Coronary artery (tissue), 2 donors: ENCODE results near the gene RPS5.
"Not testable (repeated sequence)": the region's sequence is repeated elsewhere in the genome, so short reads cannot be mapped to it uniquely, and the experiment has no call there.

Experiments used
- DNase-seq: peaks from one replicate; pipeline ENCODE4 v3.0.0-alpha.2; 2017; ENCODE audit warnings: low spot score
- H3K27ac ChIP-seq, 2 donors: fragments of 200-600 bp; sonication (generic); one replicate each; pipeline ENCODE4 v1.5.1; 2016 to 2019
- H3K4me3 ChIP-seq: fragments of 200-600 bp; sonication (generic); 2 replicates; pipeline ENCODE4 v1.5.1; 2016; ENCODE audit warnings: mild to moderate bottlenecking, moderate library complexity
- TF ChIP-seq, protein P1 (sequence below): fragments of 200-600 bp; sonication (generic); IDR thresholded peaks from one replicate; pipeline ENCODE4 v1.5.1; 2019; ENCODE audit warnings: antibody characterized with exemption

The RPS5 gene

DNA sequence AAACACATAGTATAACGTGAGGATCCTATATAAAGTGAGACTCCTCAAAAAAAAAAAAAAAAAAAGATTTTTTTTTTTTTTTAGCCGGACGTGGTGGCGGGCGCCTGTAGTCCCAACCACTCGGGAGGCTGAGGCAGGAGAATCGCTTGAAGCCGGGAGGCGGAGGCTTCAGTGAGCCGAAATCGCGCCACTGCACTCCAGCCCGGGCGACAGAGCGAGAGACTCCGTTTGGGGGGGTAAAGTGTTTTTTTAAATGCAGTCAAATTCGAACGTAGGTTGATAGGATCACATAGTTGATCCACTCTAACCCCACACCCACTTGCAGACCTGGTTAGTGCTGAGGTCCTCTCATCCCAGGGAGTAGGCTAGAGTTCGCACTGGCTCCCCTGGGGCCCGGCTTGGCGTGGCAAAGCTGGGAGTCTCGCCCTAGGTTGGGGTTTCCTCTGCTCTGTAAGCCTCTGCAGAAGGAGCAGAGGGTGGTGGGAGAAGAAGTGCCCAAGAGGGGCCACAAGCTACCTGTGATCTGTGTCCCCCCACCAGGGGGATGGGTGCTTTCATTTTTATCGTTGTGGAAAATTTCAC lies 14.9 kb downstream of the RPS5 start:
- Histone ChIP-seq H3K27ac (peak overlapping the region in 1 of 2 donors; percentile 21), H3K4me3 (peak overlapping the region; percentile 72)
- TF ChIP-seq, protein P1, sequence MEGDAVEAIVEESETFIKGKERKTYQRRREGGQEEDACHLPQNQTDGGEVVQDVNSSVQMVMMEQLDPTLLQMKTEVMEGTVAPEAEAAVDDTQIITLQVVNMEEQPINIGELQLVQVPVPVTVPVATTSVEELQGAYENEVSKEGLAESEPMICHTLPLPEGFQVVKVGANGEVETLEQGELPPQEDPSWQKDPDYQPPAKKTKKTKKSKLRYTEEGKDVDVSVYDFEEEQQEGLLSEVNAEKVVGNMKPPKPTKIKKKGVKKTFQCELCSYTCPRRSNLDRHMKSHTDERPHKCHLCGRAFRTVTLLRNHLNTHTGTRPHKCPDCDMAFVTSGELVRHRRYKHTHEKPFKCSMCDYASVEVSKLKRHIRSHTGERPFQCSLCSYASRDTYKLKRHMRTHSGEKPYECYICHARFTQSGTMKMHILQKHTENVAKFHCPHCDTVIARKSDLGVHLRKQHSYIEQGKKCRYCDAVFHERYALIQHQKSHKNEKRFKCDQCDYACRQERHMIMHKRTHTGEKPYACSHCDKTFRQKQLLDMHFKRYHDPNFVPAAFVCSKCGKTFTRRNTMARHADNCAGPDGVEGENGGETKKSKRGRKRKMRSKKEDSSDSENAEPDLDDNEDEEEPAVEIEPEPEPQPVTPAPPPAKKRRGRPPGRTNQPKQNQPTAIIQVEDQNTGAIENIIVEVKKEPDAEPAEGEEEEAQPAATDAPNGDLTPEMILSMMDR, result no peak
- peak; percentile 72 for DNase-seq

DNA sequence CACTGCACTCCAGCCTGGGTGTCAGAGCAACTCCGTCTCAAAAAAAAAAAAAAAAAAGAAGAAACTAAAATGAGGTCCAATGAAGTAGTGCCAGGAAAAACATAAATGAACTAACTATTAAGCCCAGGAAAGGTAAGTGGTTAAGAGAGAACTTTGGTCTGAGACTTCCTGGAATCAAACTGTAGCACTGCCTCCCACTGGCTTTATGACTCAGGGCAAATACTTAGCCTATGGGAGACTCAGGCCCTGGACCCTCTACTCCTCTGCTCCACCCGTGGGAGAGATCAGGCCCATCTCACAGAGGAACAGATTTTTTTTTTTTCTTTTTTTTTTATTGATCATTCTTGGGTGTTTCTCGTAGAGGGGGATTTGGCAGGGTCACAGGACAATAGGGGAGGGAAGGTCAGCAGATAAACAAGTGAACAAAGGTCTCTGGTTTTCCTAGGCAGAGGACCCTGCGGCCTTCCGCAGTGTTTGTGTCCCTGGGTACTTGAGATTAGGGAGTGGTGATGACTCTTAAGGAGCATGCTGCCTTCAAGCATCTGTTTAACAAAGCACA lies 16.9 kb downstream of the RPS5 start:
- not testable (repeated sequence) for H3K4me3 ChIP-seq, H3K27ac ChIP-seq, DNase-seq

DNA sequence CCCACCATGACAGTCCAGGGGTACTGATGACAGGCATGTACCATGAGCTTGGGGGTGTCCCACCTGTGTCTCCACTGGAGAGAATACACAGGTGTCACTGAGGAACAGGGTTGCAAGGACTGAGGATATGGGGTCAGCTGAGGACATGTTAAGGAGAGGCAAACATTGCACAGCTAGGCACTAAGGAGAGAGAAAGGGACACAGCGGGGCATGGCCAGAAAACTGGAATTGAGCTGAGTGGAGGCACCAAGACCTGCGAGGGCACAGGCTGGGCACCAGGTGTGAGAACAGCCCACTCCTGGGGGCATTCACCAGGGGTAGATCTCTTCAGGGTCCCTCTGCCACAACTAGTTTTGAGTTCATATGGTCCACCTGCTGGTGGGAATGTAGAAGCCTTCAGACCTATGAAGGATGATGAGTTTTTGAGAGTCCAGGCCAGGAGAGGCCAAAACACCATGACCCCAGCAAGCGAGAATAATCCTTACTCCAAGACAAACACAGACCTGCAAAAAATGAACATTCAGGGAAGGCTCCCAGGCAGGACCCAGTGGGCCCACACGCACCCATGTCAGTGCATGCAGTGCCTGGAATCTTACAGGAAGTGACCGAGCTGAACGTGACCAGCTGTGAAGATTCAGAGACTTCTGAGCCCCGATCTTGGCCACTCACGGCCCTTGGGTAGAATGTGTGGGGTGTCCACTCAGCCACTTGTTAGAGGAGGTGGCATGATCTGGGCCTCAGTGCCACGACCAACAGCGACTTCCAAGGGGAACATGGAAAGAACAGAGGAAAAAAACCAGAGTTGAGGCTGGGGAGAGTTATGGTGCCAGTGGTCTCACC lies 20.0 kb downstream of the RPS5 start:
- peak overlapping the region; percentile 90 for H3K4me3 ChIP-seq
- peak overlapping the region in 1 of 2 donors; percentile 90 for H3K27ac ChIP-seq
- TF ChIP-seq, protein P1, result no peak
- DNase-seq, result no peak

DNA sequence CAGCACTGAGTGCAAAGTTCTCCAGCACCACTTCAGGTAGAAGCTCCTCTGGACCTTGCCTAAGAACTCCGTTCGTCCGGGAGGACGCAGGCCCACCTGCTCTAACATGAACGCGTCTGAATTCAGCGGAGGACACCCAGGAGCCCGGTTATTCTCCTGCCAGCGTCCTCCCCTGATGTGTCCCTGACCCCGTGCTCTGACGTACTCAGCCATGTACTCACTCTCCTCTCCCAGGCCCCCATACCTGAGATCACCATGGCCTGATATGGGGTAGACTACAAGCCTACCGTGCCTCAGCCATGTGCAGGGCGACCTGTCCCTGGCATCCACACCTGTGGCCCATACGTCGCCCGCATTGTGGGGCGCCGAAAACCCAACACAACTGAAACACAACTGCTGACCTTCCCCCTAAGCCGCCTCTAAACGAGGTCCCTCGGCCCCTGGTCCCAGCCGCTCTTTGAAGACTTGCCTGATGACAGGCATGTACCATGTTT lies 20.6 kb downstream of the RPS5 start:
- DNase-seq, result no peak
- H3K27ac ChIP-seq, result peak overlapping the region; percentile 73 to 90
- peak overlapping the region; percentile 90 for H3K4me3 ChIP-seq
- TF ChIP-seq, protein P1, result no peak

DNA sequence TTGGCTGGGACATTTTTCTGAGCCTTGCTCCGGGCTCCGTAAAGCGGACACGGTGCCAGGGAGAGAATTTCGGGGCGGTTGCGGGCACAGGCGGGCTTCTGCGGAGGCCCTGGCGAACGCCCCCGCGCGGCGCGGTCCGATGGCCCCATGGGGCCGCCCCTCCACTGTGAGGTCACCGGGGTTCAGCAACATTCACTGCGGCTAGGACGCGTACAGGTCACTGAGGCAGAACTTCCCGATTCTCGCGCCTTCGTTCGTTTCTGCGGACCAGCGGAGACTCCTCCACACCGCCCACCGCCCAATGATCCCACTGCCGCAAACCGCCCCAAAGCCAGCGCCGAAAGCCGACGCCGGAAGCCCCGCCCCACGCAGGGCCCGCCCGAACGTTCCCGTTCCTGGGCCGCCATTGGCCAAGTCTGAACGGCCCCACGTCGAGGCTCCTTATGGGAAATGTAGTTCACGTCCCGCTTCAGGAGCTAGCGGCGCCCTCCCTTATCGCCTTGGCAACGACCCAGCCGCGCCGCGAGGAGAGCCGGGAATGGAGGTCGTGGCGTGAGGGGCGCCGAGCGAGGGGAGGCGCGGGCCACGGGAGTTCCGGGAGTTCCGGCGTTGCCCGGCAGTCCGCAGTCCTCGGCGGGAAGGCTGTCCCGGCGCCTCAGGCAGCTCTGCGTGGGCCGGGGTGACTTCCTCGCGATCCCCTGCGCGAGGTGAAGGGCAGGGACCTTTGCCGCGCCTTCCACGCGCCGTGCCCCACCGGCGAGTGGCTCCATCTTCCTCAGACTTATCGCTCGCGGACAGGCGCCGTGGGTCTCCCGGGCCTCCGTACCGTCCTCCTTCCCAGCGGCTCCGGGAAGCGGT lies 21.3 kb downstream of the RPS5 start, which contains the start of gene ZNF584:
TSS of gene ZNF584 (plus strand) at position 498 of the 858 bp plus-strand sequence. CDS start 499 bp downstream, outside the sequence.
- TF ChIP-seq, protein P1, result no peak
- peak within 1 kb of the TSS; percentile 73 to 90 for H3K27ac ChIP-seq
- peak within 1 kb of the TSS; percentile 90 for H3K4me3 ChIP-seq
- peak; percentile 95 for DNase-seq

DNA sequence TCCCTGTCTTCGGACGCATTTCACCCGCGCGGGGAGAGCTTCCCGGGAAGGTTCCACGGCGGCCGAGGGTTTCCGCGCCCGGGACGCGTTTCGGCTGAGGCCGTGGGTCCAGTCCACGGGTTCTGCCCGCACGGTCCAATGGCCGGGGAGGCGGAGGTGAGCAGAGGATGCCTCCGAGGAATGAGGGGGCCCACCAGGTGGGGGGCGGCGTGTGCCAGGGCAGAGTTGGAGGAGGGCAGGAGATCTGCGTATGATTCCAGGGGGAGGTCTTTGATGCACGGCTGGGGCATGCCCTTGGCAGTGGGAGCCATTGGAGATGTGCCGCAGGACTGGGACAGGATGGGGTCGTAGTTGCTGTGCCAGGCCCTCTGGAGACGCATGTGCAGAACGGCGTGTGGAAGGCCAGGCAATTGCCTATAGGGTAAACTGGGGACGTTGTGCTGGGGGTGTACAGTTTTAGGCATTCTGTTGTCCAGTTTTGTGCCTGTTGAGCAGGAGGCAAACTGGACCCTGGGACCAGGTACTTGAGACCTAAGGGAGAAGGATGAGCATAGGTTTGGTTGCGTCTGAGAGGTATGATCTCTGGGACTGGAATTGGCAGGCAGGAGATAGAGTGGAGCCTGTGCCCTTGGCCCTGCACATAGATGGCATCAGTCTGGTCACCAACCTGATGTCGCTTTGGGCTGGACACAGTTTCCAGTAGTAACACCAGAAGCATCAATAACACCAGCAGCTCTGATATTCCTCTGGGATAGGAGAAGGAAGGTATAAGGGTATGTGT lies 22.1 kb downstream of the RPS5 start:
- DNase-seq, result no peak
- Histone ChIP-seq H3K4me3 (peak overlapping the region; percentile 90), H3K27ac (peak overlapping the region; percentile 73 to 90)
- TF ChIP-seq, protein P1, result no peak
